MG63 (cell line): ENCODE data around the gene CXCL1. TPM values are rescaled to one million over a fixed set of nuclear protein-coding genes. Genes with fewer than 3 reads are reported as not detected.
A peak's percentile ranks its signal among the peaks of the same experiment; 100 is the strongest.

ENCODE experiments used
- DNase-seq: peaks from one replicate; pipeline ENCODE4 v3.0.0-alpha.2; 2020
- H3K27me3 ChIP-seq: fragments of 250-450 bp; sonication (Bioruptor Pico); 2 replicates; pipeline ENCODE4 v1.5.1; 2020; ENCODE audit warnings: mild to moderate bottlenecking, moderate library complexity
- H3K36me3 ChIP-seq: fragments of 250-450 bp; sonication (Bioruptor Pico); 2 replicates; pipeline ENCODE4 v1.5.1; 2020; ENCODE audit warnings: mild to moderate bottlenecking, moderate library complexity
- H3K4me3 ChIP-seq: fragments of 250-450 bp; sonication (Bioruptor Pico); 2 replicates; pipeline ENCODE4 v1.5.1; 2020; ENCODE audit warnings: mild to moderate bottlenecking, moderate library complexity
- H3K9me3 ChIP-seq: fragments of 250-450 bp; sonication (Bioruptor Pico); 2 replicates; pipeline ENCODE4 v1.5.1; 2020; ENCODE audit warnings: mild to moderate bottlenecking, moderate library complexity
- total RNA-seq: library from RNA; depleted of rRNA; stranded (reverse); fragments of >200 nt; shearing (Covaris generic); gene quantifications from 2 replicates; pipeline ENCODE4 v1.2.3, GENCODE V29; 2014; ENCODE audit warnings: low replicate concordance

CXCL1 gene
- total RNA-seq, 1 experiment from 2014 or later = 2.5 TPM

GRCh38 chr4:73865431-73866096, 3.6 kb upstream of the CXCL1 start:
- DNase-seq = no peak
- H3K36me3 ChIP-seq = no peaks in the 10 kb centered on the region
- H3K27me3 ChIP-seq = no peaks in the 10 kb centered on the region
- no peaks in the 10 kb centered on the region for H3K9me3 ChIP-seq
- no peak overlapping the region for H3K4me3 ChIP-seq

- Histone ChIP-seq H3K36me3 (no peaks in the 10 kb centered on the region), H3K9me3 (no peaks in the 10 kb centered on the region), H3K27me3 (no peaks in the 10 kb centered on the region), H3K4me3 (no peak overlapping the region)
- DNase-seq = no peak
Observed at GRCh38 chr4:73866246-73866645, 2.9 kb upstream of the CXCL1 start.

GRCh38 chr4:73867783-73868182, 1.4 kb upstream of the CXCL1 start:
- Histone ChIP-seq H3K36me3 (no peaks in the 10 kb centered on the region), H3K9me3 (no peaks in the 10 kb centered on the region), H3K27me3 (no peaks in the 10 kb centered on the region), H3K4me3 (no peak overlapping the region)
- no peak for DNase-seq

GRCh38 chr4:73868206-73869129, 725 bp upstream of the CXCL1 start:
- H3K9me3 ChIP-seq = no peaks in the 10 kb centered on the region
- peak overlapping the region; percentile 41 for H3K4me3 ChIP-seq
- H3K27me3 ChIP-seq = no peaks in the 10 kb centered on the region
- DNase-seq = no peak
- no peaks in the 10 kb centered on the region for H3K36me3 ChIP-seq

GRCh38 chr4:73870260-73870659, 1.1 kb downstream of the CXCL1 start:
- no peaks in the 10 kb centered on the region for H3K9me3 ChIP-seq
- H3K36me3 ChIP-seq = no peaks in the 10 kb centered on the region
- DNase-seq = no peak
- H3K4me3 ChIP-seq = no peak overlapping the region
- H3K27me3 ChIP-seq = no peaks in the 10 kb centered on the region

- no peaks in the 10 kb centered on the region for H3K9me3 ChIP-seq
- H3K4me3 ChIP-seq = no peak overlapping the region
- H3K36me3 ChIP-seq = no peaks in the 10 kb centered on the region
- no peaks in the 10 kb centered on the region for H3K27me3 ChIP-seq
- DNase-seq = no peak
Observed at GRCh38 chr4:73870768-73871167, 1.6 kb downstream of the CXCL1 start.

- no peak for DNase-seq
- H3K4me3 ChIP-seq = no peak overlapping the region
- no peaks in the 10 kb centered on the region for H3K27me3 ChIP-seq
- no peaks in the 10 kb centered on the region for H3K36me3 ChIP-seq
- no peaks in the 10 kb centered on the region for H3K9me3 ChIP-seq
Observed at GRCh38 chr4:73871511-73872310, 2.5 kb downstream of the CXCL1 start.

- Histone ChIP-seq H3K36me3 (no peaks in the 10 kb centered on the region), H3K4me3 (no peak overlapping the region), H3K27me3 (no peaks in the 10 kb centered on the region), H3K9me3 (no peaks in the 10 kb centered on the region)
- DNase-seq = no peak
Observed at GRCh38 chr4:73872316-73873108, 3.3 kb downstream of the CXCL1 start.

GRCh38 chr4:73874386-73874785, 5.2 kb downstream of the CXCL1 start:
- Histone ChIP-seq H3K9me3 (no peaks in the 10 kb centered on the region), H3K27me3 (no peaks in the 10 kb centered on the region), H3K4me3 (no peak overlapping the region), H3K36me3 (no peaks in the 10 kb centered on the region)
- no peak for DNase-seq

GRCh38 chr4:73875401-73875800, 6.2 kb downstream of the CXCL1 start:
- no peaks in the 10 kb centered on the region for H3K9me3 ChIP-seq
- H3K36me3 ChIP-seq = no peaks in the 10 kb centered on the region
- no peak for DNase-seq
- H3K4me3 ChIP-seq = no peak overlapping the region
- H3K27me3 ChIP-seq = no peaks in the 10 kb centered on the region

- Histone ChIP-seq H3K4me3 (no peak overlapping the region), H3K36me3 (no peaks in the 10 kb centered on the region), H3K9me3 (no peaks in the 10 kb centered on the region), H3K27me3 (no peaks in the 10 kb centered on the region)
- peak; percentile 80 for DNase-seq
Observed at GRCh38 chr4:73883306-73883705, 14.1 kb downstream of the CXCL1 start.

GRCh38 chr4:73885574-73886267, 16.5 kb downstream of the CXCL1 start:
- Histone ChIP-seq H3K4me3 (no peak overlapping the region), H3K9me3 (no peaks in the 10 kb centered on the region), H3K27me3 (no peaks in the 10 kb centered on the region), H3K36me3 (no peaks in the 10 kb centered on the region)
- peak; percentile 69 for DNase-seq

- H3K27me3 ChIP-seq = no peaks in the 10 kb centered on the region
- no peak overlapping the region for H3K4me3 ChIP-seq
- no peaks in the 10 kb centered on the region for H3K9me3 ChIP-seq
- no peaks in the 10 kb centered on the region for H3K36me3 ChIP-seq
- DNase-seq = no peak
Observed at GRCh38 chr4:73891326-73891725, 22.1 kb downstream of the CXCL1 start.

- Histone ChIP-seq H3K27me3 (no peaks in the 10 kb centered on the region), H3K9me3 (no peaks in the 10 kb centered on the region), H3K36me3 (no peaks in the 10 kb centered on the region), H3K4me3 (no peak overlapping the region)
- no peak for DNase-seq
Observed at GRCh38 chr4:73891739-73892405, 22.7 kb downstream of the CXCL1 start.

GRCh38 chr4:73892966-73893365, 23.8 kb downstream of the CXCL1 start:
- H3K27me3 ChIP-seq = no peaks in the 10 kb centered on the region
- H3K36me3 ChIP-seq = no peaks in the 10 kb centered on the region
- no peak overlapping the region for H3K4me3 ChIP-seq
- no peaks in the 10 kb centered on the region for H3K9me3 ChIP-seq
- no peak for DNase-seq
